Stimulated activated CD8-positive, alpha-beta memory T cell treated with anti-CD3 and anti-CD28 coated beads, Interleukin-15, amount 100 ng/mL, for 24 hours (primary cell): ENCODE measurements around the gene FANCM.
"Not testable (repeated sequence)": the region's sequence is repeated elsewhere in the genome, so short reads cannot be mapped to it uniquely, and the experiment has no call there.

Experiments used
- DNase-seq: peaks from one replicate; pipeline ENCODE4 v3.0.0-alpha.2; 2020; ENCODE audit warnings: low read depth

The FANCM gene

DNA sequence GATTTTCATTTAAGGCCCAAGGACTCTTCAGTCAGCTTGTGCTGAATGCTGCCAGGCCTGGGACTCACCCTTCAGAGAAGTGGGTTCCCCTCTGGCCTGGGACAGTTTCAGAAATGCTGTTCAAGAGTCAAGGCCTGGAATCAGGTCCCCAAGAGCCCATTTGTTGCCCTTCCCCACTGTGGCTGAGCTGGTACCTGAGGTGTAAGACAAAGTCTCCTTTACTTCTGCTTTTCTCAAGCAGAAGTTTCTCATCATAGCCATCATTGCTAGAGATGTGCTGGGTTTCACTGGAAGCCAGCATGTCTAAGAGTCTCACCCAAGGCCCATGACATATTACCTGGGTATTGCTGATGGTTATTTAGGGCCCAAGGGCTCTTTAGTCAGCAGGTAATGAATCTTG, 8.9 kb downstream of the FANCM start:
- DNase-seq = no peak

DNA sequence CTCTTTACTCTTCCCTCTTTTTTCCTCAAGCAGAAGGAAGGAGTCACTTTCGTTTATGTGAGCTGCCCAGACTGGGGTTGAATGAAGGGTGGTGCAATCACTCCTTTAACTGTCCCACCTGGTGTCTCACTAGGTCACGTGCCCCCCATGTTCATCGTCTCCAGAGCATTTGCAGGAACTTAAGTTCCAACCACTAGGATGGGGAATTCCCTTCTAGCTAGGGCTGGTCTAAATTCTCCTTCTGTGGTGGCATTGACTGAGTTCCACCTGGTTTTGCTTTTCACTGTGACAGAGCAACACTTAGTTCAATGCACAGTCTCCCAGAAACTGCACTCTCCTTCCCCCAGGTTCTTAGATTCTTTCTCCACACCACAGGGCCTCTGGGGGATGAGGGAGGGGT, 9.5 kb downstream of the FANCM start:
- no peak for DNase-seq

GRCh38 chr14:45149602-45150001, 13.9 kb downstream of the FANCM start:
- DNase-seq = no peak

DNA sequence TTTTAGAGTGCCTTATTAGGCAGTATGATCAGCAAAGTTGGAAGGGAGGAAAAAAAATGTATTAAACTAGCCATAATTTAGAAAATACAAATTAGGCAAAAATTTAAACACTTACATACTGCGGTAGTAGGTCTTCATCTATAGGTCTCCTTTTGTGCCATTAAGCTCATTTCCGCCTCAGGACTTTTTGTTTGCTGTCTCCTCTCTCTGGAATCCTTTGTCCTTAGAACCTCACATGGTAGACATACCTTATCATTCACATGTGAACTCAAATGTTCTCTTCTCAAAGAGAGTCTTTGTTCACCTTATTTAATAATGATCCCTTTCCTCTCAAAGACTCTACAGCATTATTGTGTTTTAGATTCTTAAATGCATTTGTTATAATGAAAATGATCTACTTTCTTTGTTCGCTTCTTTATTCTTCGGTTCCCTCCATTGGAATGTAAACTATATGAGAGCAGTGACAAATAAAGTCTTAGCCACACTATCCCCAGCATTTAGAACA, 14.7 kb downstream of the FANCM start:
- no peak for DNase-seq

DNA sequence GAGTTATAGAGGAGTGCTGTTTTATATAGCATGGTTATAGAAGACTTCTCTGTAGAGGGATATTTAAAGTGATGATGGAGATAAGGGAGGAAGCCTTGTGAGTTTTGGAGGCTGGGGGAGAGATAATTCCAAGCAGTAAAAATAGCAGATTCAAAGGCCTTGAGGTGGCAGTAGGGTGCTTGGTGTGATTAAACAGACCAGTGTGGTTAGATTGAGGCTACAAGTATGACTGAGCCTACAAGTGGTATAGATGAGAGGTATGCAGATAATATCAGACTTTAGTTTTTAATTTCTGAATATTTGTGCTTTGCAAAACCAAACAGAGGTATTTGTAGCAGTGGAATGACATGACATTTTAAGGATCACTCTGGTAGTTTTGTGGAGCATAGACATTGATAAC, 20.3 kb downstream of the FANCM start:
- DNase-seq = no peak

DNA sequence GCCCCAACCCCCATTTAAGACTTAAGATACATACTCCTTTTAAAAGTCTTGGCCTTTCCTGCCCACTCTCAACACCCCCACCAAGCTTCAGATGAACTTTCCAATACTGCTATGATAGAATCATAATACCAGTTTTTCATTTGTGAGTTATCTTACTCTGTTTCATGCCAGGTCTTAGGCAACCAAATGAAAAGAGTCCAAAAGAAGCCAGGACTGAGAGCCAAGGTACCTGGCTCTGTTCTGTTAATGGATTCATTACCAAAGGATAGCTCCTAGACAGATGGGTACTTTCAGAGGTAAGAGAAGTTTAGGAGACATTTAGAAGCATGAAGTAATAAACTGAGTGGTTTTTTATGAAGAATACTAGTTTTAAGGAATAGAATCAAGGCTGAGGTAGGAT, 34.2 kb downstream of the FANCM start:
- DNase-seq = no peak

GRCh38 chr14:45177076-45177475, 41.3 kb downstream of the FANCM start:
- DNase-seq = no peak

DNA sequence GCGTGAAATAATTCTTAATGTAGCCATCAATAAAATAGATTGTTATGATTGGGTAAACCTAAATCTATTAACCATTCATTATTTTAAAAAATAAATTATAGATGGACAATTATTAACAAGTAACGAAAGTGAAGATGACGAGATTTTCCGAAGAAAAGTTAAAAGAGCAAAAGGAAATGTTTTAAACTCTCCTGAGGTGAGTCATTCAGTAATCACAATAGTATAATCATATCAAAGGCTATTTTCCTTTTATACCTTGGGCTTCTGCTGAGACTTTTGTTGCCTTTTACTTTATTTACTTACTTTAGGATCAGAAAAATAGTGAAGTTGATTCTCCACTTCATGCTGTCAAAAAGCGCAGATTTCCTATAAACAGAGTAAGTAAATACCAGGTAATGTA, 45.6 kb downstream of the FANCM start:
- no peak for DNase-seq

GRCh38 chr14:45181806-45182205, 46.1 kb downstream of the FANCM start:
- DNase-seq = no peak

- DNase-seq = no peak
Measured at GRCh38 chr14:45185100-45185814, 49.5 kb downstream of the FANCM start.

DNA sequence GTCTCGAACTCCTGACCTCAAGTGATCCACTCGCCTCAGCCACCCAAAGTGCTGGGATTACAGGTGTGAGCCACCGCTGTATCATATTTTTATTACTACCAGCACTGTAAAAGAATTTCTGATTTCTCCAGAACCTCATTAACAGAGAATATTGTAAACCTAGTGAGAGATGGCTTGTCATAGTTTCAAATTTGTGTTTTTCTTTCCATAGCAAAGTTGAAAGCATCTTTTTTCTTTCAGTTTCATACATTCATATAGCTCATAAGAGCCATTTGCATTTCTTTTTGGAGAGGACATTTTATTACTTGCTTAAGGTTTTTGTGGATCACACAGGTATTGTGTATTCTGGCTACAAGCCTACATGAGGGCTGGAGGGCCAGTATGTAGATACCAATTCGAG, 59.2 kb downstream of the FANCM start:
- no peak for DNase-seq

DNA sequence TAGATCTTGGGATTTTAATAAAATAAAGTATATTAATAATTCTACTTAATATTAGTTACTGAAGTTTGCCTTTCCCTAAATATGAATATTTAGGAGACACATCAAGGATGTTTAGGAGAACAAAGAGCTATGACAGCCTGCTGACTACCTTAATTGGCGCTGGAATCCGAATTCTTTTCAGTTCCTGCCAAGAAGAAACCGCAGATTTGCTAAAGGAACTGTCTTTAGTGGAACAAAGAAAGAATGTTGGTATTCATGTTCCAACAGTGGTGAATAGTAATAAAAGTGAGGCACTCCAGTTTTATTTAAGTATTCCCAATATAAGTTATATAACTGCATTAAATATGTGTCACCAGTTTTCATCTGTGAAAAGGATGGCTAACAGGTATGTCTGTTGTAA, 62.8 kb downstream of the FANCM start:
- DNase-seq = no peak

DNA sequence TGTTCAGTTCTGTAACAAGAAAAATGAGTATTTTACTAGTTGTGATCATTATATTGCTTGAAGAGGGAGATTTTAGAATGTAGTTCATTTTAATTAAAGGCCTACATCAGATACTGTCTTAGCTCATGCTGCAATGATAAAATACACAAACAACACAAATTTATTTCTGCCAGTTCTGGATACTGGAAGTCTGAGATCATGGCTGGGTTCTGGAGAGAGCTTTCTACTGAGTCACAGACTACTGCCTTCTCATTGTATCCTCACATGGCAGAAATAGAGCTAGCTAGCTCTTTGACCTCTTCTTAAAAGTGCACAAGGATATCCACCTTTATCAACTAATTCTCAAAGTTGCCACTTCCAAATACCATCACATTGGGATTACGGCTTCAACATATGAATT, 63.5 kb downstream of the FANCM start:
- no peak for DNase-seq

GRCh38 chr14:45201905-45202304, 66.2 kb downstream of the FANCM start:
- DNase-seq = no peak

DNA sequence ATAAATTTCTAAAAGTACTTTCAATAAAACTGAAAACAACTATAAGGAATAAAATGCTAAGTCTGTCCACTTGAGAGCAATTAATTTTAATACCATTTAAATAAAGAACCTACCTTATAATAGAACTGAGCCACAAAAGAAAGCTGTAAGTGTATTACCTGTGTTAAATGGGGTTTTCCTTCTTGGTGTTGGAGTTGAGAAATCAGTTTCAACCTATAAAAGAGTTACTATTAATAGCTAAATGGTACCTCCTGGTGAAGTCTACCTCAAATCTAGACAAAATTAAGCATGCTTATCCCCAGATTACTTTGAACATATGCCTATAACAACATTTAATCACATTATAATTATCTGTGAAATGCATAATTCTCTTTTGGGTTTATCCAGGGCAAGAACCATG, 68.5 kb downstream of the FANCM start:
- DNase-seq = no peak

DNA sequence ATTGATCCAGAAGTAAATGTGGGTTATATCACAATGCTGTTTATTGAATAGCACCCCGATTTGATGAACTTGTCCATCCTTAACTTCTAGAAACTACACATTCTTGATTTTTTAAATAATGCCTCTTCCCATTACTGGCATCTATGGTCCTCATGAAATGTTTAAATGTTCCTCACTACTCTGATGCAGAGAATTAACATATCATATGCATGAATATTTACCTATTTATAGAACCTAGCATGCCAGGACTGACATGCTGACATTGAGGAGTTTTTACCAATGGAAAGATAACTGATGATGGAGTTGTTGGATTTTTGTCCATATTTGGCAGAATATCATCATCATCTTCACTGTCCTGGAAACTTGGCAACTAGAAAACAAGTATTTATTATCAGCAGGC, 74.4 kb downstream of the FANCM start:
- DNase-seq = no peak

- no peak for DNase-seq
Measured at GRCh38 chr14:45211295-45211694, 75.6 kb downstream of the FANCM start.

DNA sequence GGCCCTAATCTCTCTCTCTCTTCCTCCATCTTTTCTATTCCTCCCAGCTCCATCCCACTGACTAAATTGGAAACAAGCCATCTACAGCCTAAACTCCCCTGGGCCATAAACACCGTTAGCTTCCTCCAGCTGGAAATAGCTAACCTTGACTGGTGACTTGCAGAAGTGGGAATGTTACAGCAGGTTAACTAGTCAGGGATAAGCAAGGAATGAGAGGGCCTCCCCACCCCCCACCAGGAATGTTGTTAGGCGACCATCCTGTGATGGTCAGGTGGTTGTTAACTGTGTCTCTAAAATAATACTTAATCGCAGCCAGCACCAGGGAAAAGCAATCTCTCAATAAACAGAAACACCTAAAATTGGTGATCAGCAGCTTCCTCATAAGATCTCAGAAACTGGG, 76.5 kb downstream of the FANCM start:
- no peak for DNase-seq

GRCh38 chr14:45213716-45214115, 78.0 kb downstream of the FANCM start:
- not testable (repeated sequence) for DNase-seq

- DNase-seq = not testable (repeated sequence)
Measured at GRCh38 chr14:45214341-45214740, 78.6 kb downstream of the FANCM start.

DNA sequence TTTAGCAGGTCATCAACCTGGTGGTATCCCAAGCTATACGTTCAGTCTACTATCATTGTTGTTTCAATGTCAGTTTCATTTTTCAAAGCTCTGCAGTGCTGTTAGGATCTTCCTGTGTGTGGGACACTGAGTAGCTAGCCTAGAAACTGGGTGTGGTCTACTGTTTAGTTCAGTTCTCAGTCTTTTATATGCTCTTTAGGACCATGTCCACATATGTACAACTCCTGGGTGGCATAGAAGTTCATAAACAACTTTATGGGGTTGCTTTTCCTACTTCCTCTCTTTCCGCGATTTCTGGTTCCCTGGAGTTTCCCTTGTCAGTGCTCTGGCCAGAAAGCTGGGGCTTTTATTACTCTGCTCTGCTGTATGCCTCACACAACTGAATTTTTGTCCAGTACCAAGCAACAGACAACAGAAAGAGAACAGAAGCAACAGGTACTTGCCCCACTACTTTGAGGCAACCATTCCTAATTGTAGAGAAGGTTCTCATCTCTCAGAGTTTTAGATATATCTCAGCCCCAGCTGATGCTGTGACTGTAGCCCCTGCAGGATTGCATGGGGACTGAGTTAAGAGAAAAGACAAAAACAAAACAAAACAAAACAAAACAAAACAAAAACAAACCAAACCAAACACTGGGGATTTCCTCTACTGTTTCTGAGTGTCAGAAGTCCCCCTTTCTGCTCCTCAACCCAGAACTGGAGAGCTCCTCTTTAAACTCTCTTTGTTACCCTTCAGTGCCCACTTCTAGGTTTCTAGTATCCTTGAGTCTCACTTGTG, 86.9 kb downstream of the FANCM start:
- no peak for DNase-seq

DNA sequence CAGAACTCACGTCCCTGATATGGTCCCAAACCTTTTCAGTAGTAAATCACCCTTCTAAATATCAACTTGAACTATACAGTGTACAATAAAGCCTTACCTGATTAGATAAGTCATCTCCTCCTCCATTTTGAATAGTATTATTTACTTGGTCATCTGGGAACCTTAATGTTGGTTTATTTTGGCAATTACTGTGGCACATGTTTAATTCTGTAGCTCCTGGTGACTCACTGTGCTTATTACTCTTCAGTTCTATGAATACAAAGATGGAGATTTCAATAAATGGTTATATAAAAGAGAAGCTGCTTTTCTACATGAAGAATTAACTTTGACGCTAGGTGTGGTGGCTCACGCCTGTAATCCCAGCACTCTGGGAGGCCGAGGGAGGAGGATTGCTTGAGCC, 91.8 kb downstream of the FANCM start:
- no peak for DNase-seq

- no peak for DNase-seq
Measured at GRCh38 chr14:45238988-45239387, 103.3 kb downstream of the FANCM start.

DNA sequence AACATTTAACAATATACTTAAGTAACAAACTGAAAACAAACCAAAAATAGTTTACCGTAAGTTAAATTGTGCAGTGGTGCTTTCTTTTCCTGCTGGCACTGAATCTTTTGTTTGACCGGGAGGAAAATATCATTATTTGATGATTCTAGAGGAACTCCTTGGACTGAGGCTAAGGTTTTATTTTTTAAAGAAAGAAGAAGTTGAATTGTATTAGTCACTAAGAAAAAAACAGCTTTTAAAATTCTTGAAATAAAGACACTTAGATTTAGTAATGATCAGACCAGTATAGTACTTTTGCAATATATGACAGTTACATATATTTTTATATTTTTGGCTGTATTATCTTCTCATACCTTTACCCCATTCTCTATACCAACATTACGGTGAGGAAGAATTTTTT, 107.0 kb downstream of the FANCM start:
- no peak for DNase-seq
